RWPE1 (cell line): ENCODE data around the gene MYMX.

Experiments used
- CTCF ChIA-PET: fragments of 350-600 bp; sonication (Branson Sonifier 250); formaldehyde crosslinking; extraction: SDS; loops from one replicate; lab custom pipeline; 2021; lab: Yijun Ruan, JAX
- POLR2A ChIA-PET: fragments of 400-600 bp; formaldehyde crosslinking; extraction: SDS; loops from one replicate; lab custom pipeline; 2020; ENCODE audit warnings: antibody characterized with exemption; ENCODE audit not compliant: low non-redundant PET; lab: Yijun Ruan, JAX
- DNase-seq: peaks from one replicate; pipeline ENCODE4 v3.0.0; 2012; ENCODE audit warnings: low spot score
- H3K27ac ChIP-seq: fragments of 450-650 bp; 2 replicates; pipeline ENCODE4 v1.5.1; 2017
- CTCF ChIP-seq: fragments of 450-650 bp; conservative IDR thresholded peaks from 2 replicates; pipeline ENCODE4 v1.5.1; 2017; ENCODE audit warnings: low read depth, mild to moderate bottlenecking

Gene MYMX

DNA sequence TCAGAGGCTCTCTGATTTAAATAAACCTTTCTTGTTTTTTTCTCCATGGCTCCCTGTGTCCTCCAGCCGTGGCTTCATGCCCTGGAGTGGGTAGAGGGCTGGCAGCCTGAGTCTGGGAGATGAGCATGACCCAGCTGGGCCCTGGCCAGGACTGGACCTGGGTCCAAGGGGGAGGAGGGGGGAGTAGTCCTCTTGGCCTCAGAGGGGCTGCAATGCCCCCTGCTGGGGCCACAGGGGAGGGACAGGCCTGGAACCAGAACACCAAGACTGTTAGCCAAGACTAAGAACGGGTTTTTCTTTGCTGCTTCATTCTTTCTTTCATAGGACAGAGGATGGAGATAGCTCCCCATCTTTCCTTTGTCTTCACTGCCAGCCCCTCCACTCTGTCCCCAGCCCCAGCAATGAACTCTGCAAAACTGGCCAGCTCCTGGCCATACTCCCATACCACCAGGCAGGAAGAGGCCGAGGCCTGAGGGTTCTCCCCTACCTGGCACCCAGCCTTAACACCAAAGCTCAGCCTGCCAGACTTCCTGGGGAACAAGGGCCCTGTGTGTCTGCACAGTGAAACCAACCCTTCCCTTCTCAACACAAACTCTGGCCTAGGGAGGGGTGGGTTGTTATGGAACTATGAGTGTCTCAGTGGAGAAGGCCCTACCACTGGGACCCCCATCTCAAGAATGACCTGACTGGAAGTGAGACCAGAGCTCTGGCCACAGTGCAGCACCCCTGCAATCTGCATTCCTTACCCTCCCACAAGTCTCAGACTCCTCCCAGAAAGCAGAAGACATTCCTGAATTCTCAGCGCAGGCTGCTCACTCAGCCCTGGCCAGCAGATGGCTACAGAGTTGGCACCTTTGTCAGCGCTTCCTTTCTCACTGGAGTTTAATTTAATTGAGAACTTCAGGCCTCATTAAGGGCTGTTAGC is 17.6 kb downstream of the MYMX start:
- TF ChIP-seq CTCF, result peak; percentile 54
- H3K27ac ChIP-seq, result peak overlapping the region; percentile 90
- ChIA-PET CTCF (interaction anchor here (0.5 to 1.9 kb wide), 12 partner anchors 11 to 1357 kb away, joined by 3 to 11 read pairs (median 4); partner anchors contain the start of genes HSP90AB1 and SLC29A1), POLR2A (no interaction called here)
- DNase-seq, result no peak

- no peak for TF ChIP-seq CTCF
- ChIA-PET CTCF (interaction anchor here (0.6 to 1.4 kb wide), 8 partner anchors 12 to 181 kb away, joined by 3 to 9 read pairs (median 3); partner anchors contain the start of gene HSP90AB1), POLR2A (no interaction called here)
- no peak for DNase-seq
- H3K27ac ChIP-seq, result peak overlapping the region; percentile 90
Measured at GRCh38 chr6:44235269-44235668, 18.5 kb downstream of the MYMX start.

- no peak for DNase-seq
- no peak for TF ChIP-seq CTCF
- POLR2A ChIA-PET, result no interaction called here
- CTCF ChIA-PET, result interaction anchor here (0.6 to 0.9 kb wide), 2 partner anchors 136 to 275 kb away, joined by 3 read pairs; no protein-coding TSS in a partner anchor
- peak overlapping the region; percentile 94 for H3K27ac ChIP-seq
Measured at GRCh38 chr6:44235891-44236516, 19.3 kb downstream of the MYMX start.

DNA sequence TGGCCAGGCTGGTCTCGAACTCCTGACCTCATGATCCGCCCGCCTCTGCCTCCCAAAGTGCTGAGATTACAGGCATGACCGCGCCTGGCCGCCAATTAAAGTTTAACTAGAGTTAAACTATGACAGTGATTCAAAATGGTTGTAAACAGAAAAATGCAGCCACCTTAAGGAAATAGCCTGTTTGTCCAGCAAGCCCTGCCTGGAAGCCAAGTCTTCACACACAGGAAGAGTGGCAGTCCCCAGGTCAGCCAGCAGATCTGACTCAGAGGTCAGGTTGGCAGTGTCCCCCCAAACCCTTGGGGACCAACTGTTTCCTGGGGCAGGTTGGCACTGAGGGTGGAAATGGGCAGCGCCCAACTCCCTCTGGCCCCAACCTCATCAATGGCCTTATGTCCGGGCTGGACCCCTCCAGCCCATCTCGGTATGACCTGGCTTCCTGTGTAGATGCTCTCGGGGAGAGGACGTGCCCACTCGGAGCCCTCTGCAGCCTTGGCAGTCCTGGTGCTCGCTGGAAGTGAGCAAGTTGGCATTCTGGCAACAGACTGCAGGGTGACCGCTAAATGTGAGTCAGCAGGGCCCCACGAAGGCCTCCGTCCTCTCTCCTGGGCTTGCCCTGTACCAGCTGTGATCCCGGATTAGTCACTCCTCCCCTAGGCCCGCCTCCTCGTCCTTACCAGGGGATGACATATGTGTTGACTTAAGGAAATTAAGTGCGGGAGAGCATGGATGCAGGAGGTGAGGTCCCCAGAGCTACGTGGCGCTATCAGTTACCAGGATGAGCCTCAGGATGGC is 20.5 kb downstream of the MYMX start:
- peak overlapping the region; percentile 94 for H3K27ac ChIP-seq
- TF ChIP-seq CTCF, result no peak

DNA sequence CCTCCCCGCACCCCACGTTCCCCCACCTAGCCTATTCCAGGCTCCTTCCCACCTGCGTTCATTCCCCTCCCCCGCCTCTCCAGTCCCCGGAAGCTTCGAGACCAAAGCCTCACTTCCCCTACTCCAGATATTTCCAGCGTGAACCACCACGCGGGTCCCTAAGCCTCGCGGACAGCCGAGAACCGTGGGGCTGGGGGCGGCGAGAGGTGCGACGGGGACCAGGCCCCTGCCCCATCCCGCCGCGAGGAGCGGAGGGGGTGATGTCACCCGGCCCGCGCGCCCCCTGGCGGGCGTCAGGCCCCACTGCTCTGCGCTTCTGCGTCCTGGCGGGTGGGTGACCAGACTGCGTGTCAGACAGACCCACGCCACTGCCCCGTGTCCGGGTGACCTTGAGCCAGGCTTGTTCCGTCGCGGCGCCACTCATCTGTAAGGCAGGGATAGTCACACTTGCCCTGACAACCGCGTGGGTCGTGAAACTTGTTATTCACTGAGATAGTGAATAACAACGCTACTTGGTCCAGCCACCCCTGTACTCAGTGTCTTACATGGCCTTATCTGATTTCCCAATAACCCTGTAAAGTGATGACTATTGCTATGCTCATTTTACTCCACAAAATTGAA is 21.2 kb downstream of the MYMX start:
- ChIA-PET CTCF (interaction anchor here (0.6 to 1.6 kb wide), 24 partner anchors 8 to 598 kb away, joined by 3 to 11 read pairs (median 3); partner anchors contain the start of gene SLC29A1), POLR2A (interaction anchor here (0.6 to 1.8 kb wide), 2 partner anchors 9 to 19 kb away, joined by 4 to 5 read pairs; partner anchors contain the start of gene HSP90AB1)
- no peak for DNase-seq
- H3K27ac ChIP-seq, result peak overlapping the region; percentile 94
- TF ChIP-seq CTCF, result peak; percentile 97

More for the DNA sequence above, 20.5 kb downstream of the MYMX start:
- CTCF ChIA-PET, result interaction anchor here (0.6 to 1.6 kb wide), 22 partner anchors 9 to 597 kb away, joined by 3 to 11 read pairs (median 3); partner anchors contain the start of gene SLC29A1
- POLR2A ChIA-PET, result interaction anchor here (1.8 kb wide), 1 partner anchor 10 kb away, joined by 5 read pairs; the partner anchor contains the start of gene HSP90AB1
- DNase-seq, result peak; percentile 97
